Prostate gland (tissue), 2 donors: ENCODE measurements around the gene RNF220. TPM values are rescaled to one million over a fixed set of nuclear protein-coding genes. Genes with fewer than 3 reads are reported as not detected.

Experiments used
- DNase-seq: peaks from one replicate; pipeline ENCODE4 v3.0.0-alpha.2; 2019; ENCODE audit warnings: low spot score
- H3K27ac ChIP-seq, 2 donors: fragments of 200-600 bp; sonication (generic); 2 replicates each; pipeline ENCODE4 v1.5.1; 2017 to 2019
- H3K27me3 ChIP-seq: fragments of 200-600 bp; sonication (generic); replicated peaks from 2 replicates; pipeline ENCODE4 v1.5.1; 2019; ENCODE audit not compliant: insufficient read depth
- H3K36me3 ChIP-seq, 2 donors: fragments of 200-600 bp; sonication (generic); 1 replicate in 1 of 2; 2 replicates in 1 of 2; pipeline versions ENCODE4 v1.5.1 to v1.8.1; 2017 to 2019
- H3K4me1 ChIP-seq: fragments of 200-600 bp; sonication (generic); replicated peaks from 2 replicates; pipeline ENCODE4 v1.5.1; 2019
- H3K4me3 ChIP-seq, 2 donors: fragments of 200-600 bp; sonication (generic); 2 replicates each; pipeline ENCODE4 v1.5.1; 2017 to 2019
- H3K9me3 ChIP-seq: fragments of 200-600 bp; sonication (generic); 2 replicates; pipeline ENCODE4 v1.5.1; 2017
- POLR2A ChIP-seq: fragments of 450-650 bp; IDR thresholded peaks from one replicate; pipeline ENCODE4 v1.6.1; 2016; ENCODE audit warnings: antibody characterized with exemption, mild to moderate bottlenecking
- POLR2AphosphoS5 ChIP-seq: sonication (generic); formaldehyde crosslinking; IDR thresholded peaks from one replicate; pipeline ENCODE4 v1.6.1; 2017; ENCODE audit warnings: antibody characterized with exemption
- WGBS: methylation state at CpG from one replicate; pipeline ENCODE4 v1.1.5; 2018; 5-methylcytosine and 5-hydroxymethylcytosine counted together
- intact Hi-C: fragments of 100-400 bp; cut with DNase I; formaldehyde crosslinking; loops from one replicate; pipeline ENCODE4 v1.14.2; 2022
- microRNA-seq: library from miRNA; unstranded; fragments of <30 nt; microRNA quantifications from one replicate; pipeline ENCODE4, GENCODE V29; 2016
- small RNA-seq, 2 donors: library from RNA; depleted of rRNA; stranded (forward); fragments of <200 nt; gene quantifications; one replicate each; pipeline ENCODE3, GENCODE V24; 2016
- total RNA-seq, 2 donors: library from RNA; depleted of rRNA; stranded (reverse); fragments of >200 nt; gene quantifications; one replicate each; pipeline ENCODE4 v1.1.0, GENCODE V29; 2016
- TF ChIP-seq, protein P1 (sequence below), 4 experiments: fragments of 200-600 bp in 2 of 4; fragments of 450-650 bp in 2 of 4; sonication (generic) in 2 of 4; IDR thresholded peaks; 1 replicate in 3 of 4; 2 replicates in 1 of 4; pipeline ENCODE4 v1.5.1; 2016 to 2019; ENCODE audit warnings: antibody characterized with exemption in 4 of 4, mild to moderate bottlenecking in 2 of 4, moderate library complexity in 2 of 4

RNF220 gene
- total RNA-seq, 2 donors from 2014 or later = 116 to 147 TPM

DNA sequence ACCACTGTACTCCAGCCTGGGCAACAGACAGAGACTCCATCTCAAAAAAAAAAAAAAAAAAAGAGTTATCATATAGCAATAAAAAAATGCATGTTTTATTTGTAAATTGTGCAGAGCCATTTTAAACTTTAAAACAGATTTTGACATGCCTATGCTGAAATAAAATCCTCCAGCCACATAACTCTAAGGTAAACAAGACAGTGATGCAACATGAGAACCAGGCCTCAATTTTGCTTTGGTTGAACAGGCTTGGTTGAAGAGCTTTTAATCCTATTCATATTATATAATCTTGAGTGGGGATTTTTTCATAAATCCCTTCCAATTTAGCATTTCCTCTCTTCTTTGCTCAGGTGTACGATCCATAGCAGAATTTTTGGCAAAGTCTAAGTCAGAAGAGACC, 295.5 kb downstream of the RNF220 start:
- TF ChIP-seq POLR2A = no peak
- TF ChIP-seq, protein P1, sequence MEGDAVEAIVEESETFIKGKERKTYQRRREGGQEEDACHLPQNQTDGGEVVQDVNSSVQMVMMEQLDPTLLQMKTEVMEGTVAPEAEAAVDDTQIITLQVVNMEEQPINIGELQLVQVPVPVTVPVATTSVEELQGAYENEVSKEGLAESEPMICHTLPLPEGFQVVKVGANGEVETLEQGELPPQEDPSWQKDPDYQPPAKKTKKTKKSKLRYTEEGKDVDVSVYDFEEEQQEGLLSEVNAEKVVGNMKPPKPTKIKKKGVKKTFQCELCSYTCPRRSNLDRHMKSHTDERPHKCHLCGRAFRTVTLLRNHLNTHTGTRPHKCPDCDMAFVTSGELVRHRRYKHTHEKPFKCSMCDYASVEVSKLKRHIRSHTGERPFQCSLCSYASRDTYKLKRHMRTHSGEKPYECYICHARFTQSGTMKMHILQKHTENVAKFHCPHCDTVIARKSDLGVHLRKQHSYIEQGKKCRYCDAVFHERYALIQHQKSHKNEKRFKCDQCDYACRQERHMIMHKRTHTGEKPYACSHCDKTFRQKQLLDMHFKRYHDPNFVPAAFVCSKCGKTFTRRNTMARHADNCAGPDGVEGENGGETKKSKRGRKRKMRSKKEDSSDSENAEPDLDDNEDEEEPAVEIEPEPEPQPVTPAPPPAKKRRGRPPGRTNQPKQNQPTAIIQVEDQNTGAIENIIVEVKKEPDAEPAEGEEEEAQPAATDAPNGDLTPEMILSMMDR (IDR thresholded peaks at IDR 0.05) = no peak
- peak; percentile 30 for TF ChIP-seq POLR2AphosphoS5
- no peaks in the 10 kb centered on the region for H3K36me3 ChIP-seq
- H3K9me3 ChIP-seq = no peaks in the 10 kb centered on the region
- H3K4me3 ChIP-seq = no peak overlapping the region
- no peaks in the 10 kb centered on the region for H3K27me3 ChIP-seq
- no peak overlapping the region for H3K27ac ChIP-seq
- intact Hi-C loops = no loop called here
- no peak for DNase-seq
- 44% methylated on average over 1 of the region's 1 CpG for WGBS
- no peaks in the 10 kb centered on the region for H3K4me1 ChIP-seq

DNA sequence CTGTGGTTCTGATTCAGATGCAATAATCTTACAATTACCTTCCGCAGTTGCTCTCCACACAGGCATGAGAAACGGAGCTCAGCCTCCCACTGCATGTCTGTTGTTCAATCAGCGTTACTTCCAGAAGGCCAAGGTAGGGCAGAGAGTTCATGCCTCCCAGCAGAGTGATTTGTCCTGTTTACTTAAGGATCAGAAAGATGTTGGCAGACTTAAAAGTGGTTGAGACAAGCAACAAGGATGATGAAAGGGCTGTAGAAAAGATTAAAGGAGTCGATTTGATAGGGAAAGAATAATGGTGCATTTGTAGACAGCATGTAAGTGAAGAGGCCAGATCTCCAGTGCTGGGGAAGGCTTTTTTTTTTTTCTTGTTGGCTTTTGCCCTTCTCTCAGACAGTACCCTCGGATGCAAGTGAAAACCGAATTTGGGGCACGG, 296.1 kb downstream of the RNF220 start:
- H3K27ac ChIP-seq = no peak overlapping the region
- H3K9me3 ChIP-seq = no peaks in the 10 kb centered on the region
- TF ChIP-seq, protein P1 (IDR thresholded peaks at IDR 0.05) = no peak
- TF ChIP-seq POLR2A (no peak), POLR2AphosphoS5 (no peak)
- 44% methylated on average over 7 of the region's 7 CpGs for WGBS
- intact Hi-C loops = no loop called here
- no peaks in the 10 kb centered on the region for H3K4me1 ChIP-seq
- no peak overlapping the region for H3K4me3 ChIP-seq
- H3K36me3 ChIP-seq = no peaks in the 10 kb centered on the region
- H3K27me3 ChIP-seq = no peaks in the 10 kb centered on the region
- DNase-seq = no peak

Small RNA genes lying within 50 kb of the gene (microRNA-seq; reads per million reads assigned to microRNA genes)
- not detected for gene MIR5584

Small RNA genes lying within 50 kb of the gene (small RNA-seq; reads per million reads assigned to genes)
- gene MIR5584 (0 reads per million in 2 donors), gene RNU6-369P (0 reads per million in 2 donors)

Other genes starting within 250 kb of the RNF220 start
- gene DMAP1, start 191.8 kb upstream of the RNF220 start, total RNA-seq = 10 to 100 TPM; 50.6 to 84.0 TPM
- gene ERI3, start 50.0 kb upstream of the RNF220 start, total RNA-seq = 100 to 1,000 TPM in 1 of 2 donors, 10 to 100 TPM in 1; 84.0 to 114 TPM